GM21526 (cell line): Measurements from ENCODE around the gene EXTL2.
"Not testable (repeated sequence)": the region's sequence is repeated elsewhere in the genome, so short reads cannot be mapped to it uniquely, and the experiment has no call there.

Source experiments
- ATAC-seq: cut with Tn5 transposase; IDR thresholded peaks from one replicate; pipeline ENCODE4 v1.9.1; 2021; ENCODE audit warnings: moderate library complexity; ENCODE audit not compliant: unreplicated experiment, low FRiP score

Gene EXTL2

GRCh38 chr1:100894603-100895539, at the start of gene EXTL2:
TSS of gene EXTL2 (minus strand) at chr1:100894842. CDS start at chr1:100888757, 6,085 bp downstream.
- ATAC-seq = peak; percentile 40

GRCh38 chr1:100943533-100943932, 48.9 kb upstream of the EXTL2 start:
- ATAC-seq = no peak

GRCh38 chr1:100942304-100943046, 47.8 kb upstream of the EXTL2 start:
- ATAC-seq = no peak

- ATAC-seq = no peak
Measured at GRCh38 chr1:100941580-100942216, 47.1 kb upstream of the EXTL2 start.

- no peak for ATAC-seq
Measured at GRCh38 chr1:100941098-100941527, 46.5 kb upstream of the EXTL2 start.

- no peak for ATAC-seq
Measured at GRCh38 chr1:100936194-100936967, 41.7 kb upstream of the EXTL2 start.

- ATAC-seq = not testable (repeated sequence)
Measured at GRCh38 chr1:100933555-100933954, 38.9 kb upstream of the EXTL2 start.

- ATAC-seq = no peak
Measured at GRCh38 chr1:100931716-100932115, 37.1 kb upstream of the EXTL2 start.

- ATAC-seq = no peak
Measured at GRCh38 chr1:100930494-100930893, 35.9 kb upstream of the EXTL2 start.

GRCh38 chr1:100928128-100928527, 33.5 kb upstream of the EXTL2 start:
- ATAC-seq = no peak

- ATAC-seq = no peak
Measured at GRCh38 chr1:100927276-100927675, 32.6 kb upstream of the EXTL2 start.

GRCh38 chr1:100926240-100926639, 31.6 kb upstream of the EXTL2 start:
- ATAC-seq = no peak

- no peak for ATAC-seq
Measured at GRCh38 chr1:100924991-100925390, 30.3 kb upstream of the EXTL2 start.

GRCh38 chr1:100924212-100924611, 29.6 kb upstream of the EXTL2 start:
- no peak for ATAC-seq

- no peak for ATAC-seq
Measured at GRCh38 chr1:100921110-100921706, 26.6 kb upstream of the EXTL2 start.

- no peak for ATAC-seq
Measured at GRCh38 chr1:100912019-100912418, 17.4 kb upstream of the EXTL2 start.

- no peak for ATAC-seq
Measured at GRCh38 chr1:100909018-100909417, 14.4 kb upstream of the EXTL2 start.

GRCh38 chr1:100907887-100908286, 13.2 kb upstream of the EXTL2 start:
- ATAC-seq = no peak

GRCh38 chr1:100905181-100905580, 10.5 kb upstream of the EXTL2 start:
- ATAC-seq = no peak

GRCh38 chr1:100904528-100904927, 9.9 kb upstream of the EXTL2 start:
- ATAC-seq = no peak
